K562 (cell line): ENCODE data around the gene DIAPH1. TPM values are rescaled to one million over a fixed set of nuclear protein-coding genes. Genes with fewer than 3 reads are reported as not detected.

Source experiments
- ATAC-seq: fragments of 200-7000 bp; cut with Tn5 transposase; 3 replicates; pipeline ENCODE4 v1.9.1; 2020; ENCODE audit warnings: moderate library complexity
- BruUV-seq: library from RNA; stranded (reverse); fragments of 400-500 nt; replicated peaks from 2 replicates; lab custom pipeline; 2021; lab: Mats Ljungman, UMichigan
- CTCF ChIA-PET: fragments of 300-600 bp; formaldehyde crosslinking; extraction: SDS; loops from one replicate; lab custom pipeline; 2021; ENCODE audit warnings: low intra/inter-chr PET ratio; lab: Yijun Ruan, JAX
- POLR2A ChIA-PET: fragments of 300-600, 350-650 bp; sonication (Branson Sonifier 250); formaldehyde crosslinking; extraction: SDS; loops from one replicate; lab custom pipeline; 2021; ENCODE audit warnings: antibody characterized with exemption, inconsistent platforms; lab: Yijun Ruan, JAX
- DNase-seq, 4 experiments: peaks; one replicate each; pipeline versions ENCODE4 v3.0.0 to v3.0.0-alpha.2; 2011 to 2018; ENCODE audit warnings: low spot score in 3 of 4, mixed read lengths in 3 of 4; ENCODE audit errors: extremely low read depth in 1 of 4
- FAIRE-seq: peaks from 2 replicates; lab custom pipeline; 2011; peaks lifted over from hg19 to GRCh38; lab: Jason Lieb, UNC
- H2AFZ ChIP-seq: 2 replicates; pipeline ENCODE4 v1.6.0; 2011; ENCODE audit warnings: low read depth, low read length, control low read depth, inconsistent platforms
- H3K27ac ChIP-seq: fragments of 200-600 bp; 3 replicates; pipeline ENCODE4 v1.8.0; 2011; ENCODE audit warnings: low read depth, mild to moderate bottlenecking, control low read depth, inconsistent platforms, low read length, moderate library complexity, mixed read lengths; ENCODE audit errors: extremely low read depth
- H3K27me3 ChIP-seq, 2 experiments: fragments of 300-600 bp in 1 of 2; 2 replicates in 1 of 2; 3 replicates in 1 of 2; pipeline versions ENCODE4 v1.6.0 to v1.8.0; 2011; ENCODE audit warnings: inconsistent platforms in 2 of 2, low read length in 2 of 2, mild to moderate bottlenecking in 1 of 2, mixed read lengths in 1 of 2, moderate library complexity in 1 of 2; ENCODE audit not compliant: control insufficient read depth in 2 of 2, insufficient read depth in 2 of 2
- H3K36me3 ChIP-seq: fragments of 300-600 bp; 3 replicates; pipeline ENCODE4 v1.8.0; 2011; ENCODE audit warnings: mild to moderate bottlenecking, low read length, inconsistent platforms; ENCODE audit not compliant: control insufficient read depth, insufficient read depth
- H3K4me1 ChIP-seq, 2 experiments: fragments of 200-600 bp in 1 of 2; replicated peaks in 1 of 2; 2 replicates in 1 of 2; 3 replicates in 1 of 2; pipeline versions ENCODE4 v1.5.1 to v1.8.0; 2011; ENCODE audit warnings: inconsistent platforms in 2 of 2, low read length in 2 of 2, mild to moderate bottlenecking in 1 of 2, mixed read lengths in 1 of 2, moderate library complexity in 1 of 2; ENCODE audit not compliant: control insufficient read depth in 2 of 2, insufficient read depth in 2 of 2
- H3K4me2 ChIP-seq: 2 replicates; pipeline ENCODE4 v1.6.1; 2011; ENCODE audit warnings: low read length, control low read depth, inconsistent platforms, mixed read lengths; ENCODE audit not compliant: insufficient read depth
- H3K4me3 ChIP-seq: fragments of 200-600 bp; sonication (generic), shearing (Covaris generic); 2 replicates; pipeline ENCODE4 v1.5.1; 2016; ENCODE audit warnings: control low read depth, inconsistent platforms
- H3K79me2 ChIP-seq: fragments of 200-600 bp; 3 replicates; pipeline ENCODE4 v1.8.0; 2011; ENCODE audit warnings: low read length, inconsistent platforms; ENCODE audit not compliant: control insufficient read depth, insufficient read depth
- H3K9ac ChIP-seq, 2 experiments: 2 replicates each; pipeline versions ENCODE4 v1.6.0 to v1.6.1; 2011; ENCODE audit warnings: low read depth in 2 of 2, low read length in 2 of 2, control low read depth in 1 of 2, inconsistent platforms in 1 of 2, mild to moderate bottlenecking in 1 of 2, mixed read lengths in 1 of 2; ENCODE audit not compliant: insufficient read depth in 1 of 2
- H3K9me1 ChIP-seq: one replicate; pipeline ENCODE4 v1.6.0; 2011; ENCODE audit warnings: inconsistent platforms, mild to moderate bottlenecking, low read length, moderate library complexity; ENCODE audit not compliant: control insufficient read depth, insufficient read depth
- H3K9me3 ChIP-seq: replicated peaks from 2 replicates; pipeline ENCODE4 v1.5.1; 2011; ENCODE audit warnings: low read depth, low read length, inconsistent platforms; ENCODE audit not compliant: control insufficient read depth, insufficient read depth
- H4K20me1 ChIP-seq: replicated peaks from 2 replicates; pipeline ENCODE4 v1.6.1; 2011; ENCODE audit warnings: low read length, inconsistent platforms, mixed read lengths; ENCODE audit not compliant: control insufficient read depth, insufficient read depth
- CBX1 ChIP-seq: sonication (generic); IDR thresholded peaks from 2 replicates; pipeline ENCODE4 v1.6.1; 2016; ENCODE audit warnings: antibody characterized with exemption, low read depth, mild to moderate bottlenecking
- CREM ChIP-seq: IDR thresholded peaks from 2 replicates; pipeline ENCODE4 v1.6.1; 2014; ENCODE audit warnings: antibody characterized with exemption, low read depth
- CSDE1 ChIP-seq, 2 experiments: fragments of 450-650 bp; IDR thresholded peaks; 2 replicates each; pipeline ENCODE4 v1.6.1; 2016; ENCODE audit warnings: mild to moderate bottlenecking in 1 of 2
- DEAF1 ChIP-seq: fragments of 450-650 bp; formaldehyde crosslinking; IDR thresholded peaks from 2 replicates; pipeline ENCODE4 v1.4.0; 2020; ENCODE audit warnings: mild to moderate bottlenecking, moderate library complexity
- EZH2 ChIP-seq: IDR thresholded peaks from 2 replicates; pipeline ENCODE4 v1.6.1; 2012; ENCODE audit warnings: low read depth, mild to moderate bottlenecking, inconsistent platforms, low read length, borderline replicate concordance
- KLF16 ChIP-seq: IDR thresholded peaks from 2 replicates; pipeline ENCODE4 v1.6.1; 2016; ENCODE audit warnings: antibody characterized with exemption
- NFIC ChIP-seq: fragments of 450-650 bp; IDR thresholded peaks from 2 replicates; pipeline ENCODE4 v1.6.1; 2017; ENCODE audit warnings: mild to moderate bottlenecking, inconsistent platforms
- TOE1 ChIP-seq, 2 experiments: fragments of 450-650 bp in 1 of 2; sonication (generic) in 1 of 2; formaldehyde crosslinking in 1 of 2; IDR thresholded peaks; 2 replicates each; pipeline versions ENCODE4 v1.7.1 to v1.8.0; 2016 to 2022; ENCODE audit warnings: borderline replicate concordance in 2 of 2, mild to moderate bottlenecking in 2 of 2, antibody characterized with exemption in 1 of 2, inconsistent platforms in 1 of 2, low read depth in 1 of 2, missing genetic modification reagents in 1 of 2, moderate library complexity in 1 of 2
- XRCC5 ChIP-seq: fragments of 200-400 bp; formaldehyde crosslinking; IDR thresholded peaks from 2 replicates; pipeline ENCODE4 v1.6.1; 2017; ENCODE audit warnings: low read depth, mild to moderate bottlenecking, low read length
- ZBTB12 ChIP-seq: fragments of 250-450 bp; sonication (Bioruptor Pico); IDR thresholded peaks from 2 replicates; pipeline ENCODE4 v1.4.0; 2020
- ZBTB49 ChIP-seq: sonication (generic); formaldehyde crosslinking; IDR thresholded peaks from 2 replicates; pipeline ENCODE4 v1.8.0; 2022; ENCODE audit warnings: missing genetic modification reagents, mild to moderate bottlenecking, borderline replicate concordance
- ZNF184 ChIP-seq: sonication (generic); formaldehyde crosslinking; IDR thresholded peaks from 2 replicates; pipeline ENCODE4 v1.5.0; 2020; ENCODE audit warnings: missing genetic modification reagents
- ZNF561 ChIP-seq: fragments of 450-650 bp; formaldehyde crosslinking; conservative IDR thresholded peaks from 2 replicates; pipeline ENCODE4 v1.4.0; 2020; ENCODE audit warnings: mild to moderate bottlenecking, moderate library complexity
- ZNF79 ChIP-seq: fragments of 250-450 bp; sonication (Bioruptor Pico); IDR thresholded peaks from 2 replicates; pipeline ENCODE4 v1.4.0; 2020; ENCODE audit warnings: low read depth, mild to moderate bottlenecking, moderate library complexity
- WGBS: fragments of 100-300 bp; shearing (Covaris generic); methylation state at CpG from one replicate; pipeline ENCODE4 v1.1.6; 2016; ENCODE audit warnings: low coverage, mixed read lengths; ENCODE audit not compliant: insufficient coverage; ENCODE audit errors: missing lambda C conversion rate; 5-methylcytosine and 5-hydroxymethylcytosine counted together
- in situ Hi-C: fragments of 300-500 bp; cut with MboI; formaldehyde crosslinking; loops from 4 replicates; pipeline ENCODE4 v1.15.0; 2018; ENCODE audit warnings: inconsistent platforms, mixed read lengths
- intact Hi-C: fragments of 100-400 bp; cut with micrococcal nuclease; formaldehyde crosslinking; loops from 2 replicates; pipeline ENCODE4 v1.14.2; 2022
- polyA plus RNA-seq, 8 experiments: library from polyadenylated mRNA; depleted of rRNA in 4 of 8; stranded (reverse) in 5 of 8; unstranded in 3 of 8; fragments of >200 nt; fragmentation: Nextera tagmentation in 2 of 8; fragmentation: Illumina TruSeq in 1 of 8; extraction: Ambion mirVana in 2 of 8; extraction: Trizol in 1 of 8; gene quantifications; 2 replicates each; pipeline versions ENCODE4 v1.2.1 to v1.2.3, GENCODE V29; 2011 to 2014; ENCODE audit warnings: inconsistent platforms in 1 of 8, missing spikeins in 1 of 8
- total RNA-seq, 7 experiments: library from RNA; depleted of rRNA in 6 of 7; stranded (reverse); fragments of >200 nt in 6 of 7; fragmentation: Illumina TruSeq in 2 of 7; extraction: Trizol in 2 of 7; gene quantifications; 2 replicates each; pipeline versions ENCODE4 v1.2.1 to v1.2.3, GENCODE V29; 2011 to 2021; ENCODE audit warnings: low replicate concordance in 1 of 7

DIAPH1 gene
- total and polyA plus RNA-seq, 9 of the 15 experiments (the other 6 are each of a cell fraction or from before 2014, with no cell fraction given): 60.8 to 328 (median 97.8) TPM

GRCh38 chr5:141485321-141486055 is 133.3 kb downstream of the DIAPH1 start:
- peaks cover 55 to 61% of the 10 kb centered on the region in 2 experiments for H3K27me3 ChIP-seq
- H4K20me1 ChIP-seq: 0 out of 2 replicates have a peak, but pooled peaks cover 5% of the 10 kb centered on the region
- CTCF ChIA-PET: no interaction called here
- POLR2A ChIA-PET: interaction anchor here (0.9 to 1.4 kb wide), 4 partner anchors 10 to 168 kb away, joined by 3 to 4 read pairs (median 3); partner anchors contain the start of gene PCDHGC3
- H3K9me1 ChIP-seq: no peaks in the 10 kb centered on the region
- FAIRE-seq (no peak), DNase-seq (no peak), ATAC-seq (no peak)
- H3K79me2 ChIP-seq: no peaks in the 10 kb centered on the region
- H3K4me2 ChIP-seq: no peak overlapping the region
- in situ Hi-C loops (no loop called here), intact Hi-C loops (no loop called here)
- no peaks in the 10 kb centered on the region for H3K36me3 ChIP-seq
- no peak overlapping the region for H2AFZ ChIP-seq
- no peak overlapping the region for H3K27ac ChIP-seq
- TF ChIP-seq ZNF561 (CRISPR knock-in tag) (no peak), CSDE1 (IDR thresholded peaks at IDR 0.05) (no peak), ZBTB12 (CRISPR knock-in tag) (no peak), NFIC (0 out of 2 replicates have a peak, but pooled peaks have one; percentile 14), KLF16 (no peak), ZNF184 (CRISPR knock-in tag) (no peak), TOE1 (IDR thresholded peaks at IDR 0.05; ENCODE audit: borderline replicate concordance) (no peak), TOE1 (CRISPR knock-in tag; IDR thresholded peaks at IDR 0.05; ENCODE audit: borderline replicate concordance, low read depth) (no peak), CREM (no peak), ZBTB49 (CRISPR knock-in tag) (no peak), EZH2 (peak; percentile 73; the same call in 1 of the 2 replicates), XRCC5 (no peak), CBX1 (no peak), DEAF1 (CRISPR knock-in tag) (no peak), ZNF79 (CRISPR knock-in tag) (no peak)
- H3K9me3 ChIP-seq: no peaks in the 10 kb centered on the region
- H3K9ac ChIP-seq: peak overlapping the region in 1 of 2 experiments; percentile 26; a peak in 1 of 4 replicates
- no TSS peak for BruUV-seq
- H3K4me1 ChIP-seq: peaks cover 0 to 6% of the 10 kb centered on the region in 2 experiments; a peak in 2 of 5 replicates
- WGBS: 4% methylated on average over 38 of the region's 38 CpGs
- no peak overlapping the region for H3K4me3 ChIP-seq
